HCT116 (cell line): ENCODE data around the gene POGLUT3.

Experiments
- ATF3 ChIP-seq: IDR thresholded peaks from 2 replicates; pipeline ENCODE4 v1.6.1; 2012
- CEBPB ChIP-seq: IDR thresholded peaks from 2 replicates; pipeline ENCODE4 v1.6.1; 2012; ENCODE audit warnings: low read depth
- CTCF ChIP-seq, 3 experiments: fragments of 200-600 bp in 1 of 3; sonication (generic) in 1 of 3; IDR thresholded peaks in 2 of 3; conservative IDR thresholded peaks in 1 of 3; 2 replicates each; pipeline ENCODE4 v1.5.1; 2012 to 2017; ENCODE audit warnings: low read depth in 2 of 3, low read length in 2 of 3, antibody characterized with exemption in 1 of 3, borderline replicate concordance in 1 of 3, control low read depth in 1 of 3, mild to moderate bottlenecking in 1 of 3, mixed read lengths in 1 of 3, mixed run types in 1 of 3, moderate library complexity in 1 of 3; ENCODE audit not compliant: insufficient read depth in 1 of 3
- EZH2 ChIP-seq: fragments of 200-600 bp; sonication (generic); IDR thresholded peaks from 2 replicates; pipeline ENCODE4 v1.6.1; 2017; ENCODE audit warnings: antibody characterized with exemption, mixed run types
- FOSL1 ChIP-seq: IDR thresholded peaks from 2 replicates; pipeline ENCODE4 v1.6.1; 2012; ENCODE audit warnings: low read depth
- JUND ChIP-seq: IDR thresholded peaks from 2 replicates; pipeline ENCODE4 v1.6.1; 2012
- MAX ChIP-seq: IDR thresholded peaks from 2 replicates; pipeline ENCODE4 v1.6.1; 2012
- POLR2A ChIP-seq: IDR thresholded peaks from 2 replicates; pipeline ENCODE4 v1.7.0; 2011; ENCODE audit warnings: borderline replicate concordance; ENCODE audit not compliant: insufficient read depth, insufficient read length; ENCODE audit errors: extremely low read depth
- SIN3A ChIP-seq: IDR thresholded peaks from 2 replicates; pipeline ENCODE4 v1.6.1; 2012; ENCODE audit warnings: low read depth
- SP1 ChIP-seq: IDR thresholded peaks from 2 replicates; pipeline ENCODE4 v1.6.1; 2012; ENCODE audit warnings: low read depth
- SRF ChIP-seq: IDR thresholded peaks from 2 replicates; pipeline ENCODE4 v1.6.1; 2012; ENCODE audit warnings: low read depth
- YY1 ChIP-seq: IDR thresholded peaks from 2 replicates; pipeline ENCODE4 v1.6.1; 2011; ENCODE audit warnings: low read length, low read depth, moderate library complexity, mild to moderate bottlenecking; ENCODE audit not compliant: insufficient replicate concordance; ENCODE audit errors: extremely low read depth
- ZFX ChIP-seq: fragments of 450-650 bp; IDR thresholded peaks from 2 replicates; pipeline ENCODE4 v1.6.1; 2017
- TF ChIP-seq, protein P1 (sequence below): IDR thresholded peaks from 2 replicates; pipeline ENCODE4 v1.6.1; 2011; ENCODE audit warnings: mild to moderate bottlenecking, low read length, moderate library complexity; ENCODE audit not compliant: insufficient replicate concordance; ENCODE audit errors: extremely low read depth

DNA sequence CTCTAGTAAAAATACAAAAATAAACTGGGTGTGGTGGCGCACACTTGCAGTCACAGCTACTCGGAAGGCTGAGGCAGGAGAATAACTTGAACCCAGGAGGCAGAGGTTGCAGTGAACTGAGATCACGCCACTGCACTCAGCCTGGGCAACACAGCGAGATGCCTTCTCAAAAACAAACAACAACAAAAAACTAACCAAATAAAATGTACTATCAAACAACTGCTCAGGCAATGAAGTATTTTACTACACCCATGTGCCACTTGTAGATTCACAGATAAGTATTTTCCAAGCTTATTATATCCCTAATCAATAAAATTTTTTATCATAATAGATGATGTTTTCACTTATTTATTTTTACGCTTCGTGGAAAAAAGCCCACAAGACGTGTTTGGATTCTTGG, 31.8 kb downstream of the POGLUT3 start:
- TF ChIP-seq CTCF (IDR thresholded peaks at IDR 0.05 in 2 of 3, conservative IDR thresholded peaks at IDR 0.05 in 1 of 3; ENCODE audit: borderline replicate concordance in 1 of 3, insufficient read depth in 1 of 3, low read depth in 2 of 3, low read length in 2 of 3) (no peak), ATF3 (no peak), EZH2 (no peak), FOSL1 (no peak), MAX (no peak), YY1 (no peak), SRF (no peak), POLR2A (no peak), JUND (no peak), SIN3A (no peak), ZFX (no peak), SP1 (no peak), CEBPB (no peak)
- TF ChIP-seq, protein P1, sequence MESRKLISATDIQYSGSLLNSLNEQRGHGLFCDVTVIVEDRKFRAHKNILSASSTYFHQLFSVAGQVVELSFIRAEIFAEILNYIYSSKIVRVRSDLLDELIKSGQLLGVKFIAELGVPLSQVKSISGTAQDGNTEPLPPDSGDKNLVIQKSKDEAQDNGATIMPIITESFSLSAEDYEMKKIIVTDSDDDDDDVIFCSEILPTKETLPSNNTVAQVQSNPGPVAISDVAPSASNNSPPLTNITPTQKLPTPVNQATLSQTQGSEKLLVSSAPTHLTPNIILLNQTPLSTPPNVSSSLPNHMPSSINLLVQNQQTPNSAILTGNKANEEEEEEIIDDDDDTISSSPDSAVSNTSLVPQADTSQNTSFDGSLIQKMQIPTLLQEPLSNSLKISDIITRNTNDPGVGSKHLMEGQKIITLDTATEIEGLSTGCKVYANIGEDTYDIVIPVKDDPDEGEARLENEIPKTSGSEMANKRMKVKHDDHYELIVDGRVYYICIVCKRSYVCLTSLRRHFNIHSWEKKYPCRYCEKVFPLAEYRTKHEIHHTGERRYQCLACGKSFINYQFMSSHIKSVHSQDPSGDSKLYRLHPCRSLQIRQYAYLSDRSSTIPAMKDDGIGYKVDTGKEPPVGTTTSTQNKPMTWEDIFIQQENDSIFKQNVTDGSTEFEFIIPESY: no peak
